Upper lobe of left lung (tissue), 6 donors: ENCODE results near the gene SH3PXD2A. TPM values are rescaled to one million over a fixed set of nuclear protein-coding genes. Genes with fewer than 3 reads are reported as not detected.

Experiments
- ATAC-seq, 2 donors: fragments of 200-7000 bp; cut with Tn5 transposase; one replicate each; pipeline ENCODE4 v1.9.1; 2022; ENCODE audit warnings: mild to moderate bottlenecking in 2 of 2, moderate library complexity in 2 of 2; ENCODE audit not compliant: low FRiP score in 2 of 2
- DNase-seq, 2 donors: peaks; one replicate each; pipeline ENCODE4 v3.0.0-alpha.2; 2019 to 2020
- H3K27ac ChIP-seq, 4 donors: fragments of 200-600 bp; sonication (generic); one replicate each; pipeline ENCODE4 v1.5.1; 2016 to 2019
- H3K27me3 ChIP-seq, 4 donors: fragments of 200-600 bp; sonication (generic); one replicate each; pipeline ENCODE4 v1.5.1; 2017 to 2019
- H3K36me3 ChIP-seq, 4 donors: fragments of 200-600 bp; sonication (generic); one replicate each; pipeline ENCODE4 v1.5.1; 2016 to 2019
- H3K4me1 ChIP-seq, 4 donors: fragments of 200-600 bp; sonication (generic); one replicate each; pipeline ENCODE4 v1.5.1; 2018 to 2019
- H3K4me3 ChIP-seq, 4 donors: fragments of 200-600 bp; sonication (generic); one replicate each; pipeline ENCODE4 v1.5.1; 2017 to 2019; ENCODE audit warnings: mild to moderate bottlenecking in 2 of 4, moderate library complexity in 1 of 4
- H3K9me3 ChIP-seq, 4 donors: fragments of 200-600 bp; sonication (generic); one replicate each; pipeline ENCODE4 v1.5.1; 2018 to 2019
- CTCF ChIP-seq, 6 experiments: fragments of 450-650 bp in 4 of 6; fragments of 200-600 bp in 2 of 6; sonication (generic) in 2 of 6; IDR thresholded peaks; one replicate each; pipeline ENCODE4 v1.5.1; 2016 to 2019; ENCODE audit warnings: antibody characterized with exemption in 6 of 6
- EP300 ChIP-seq, 4 donors: sonication (generic); formaldehyde crosslinking; IDR thresholded peaks; one replicate each; pipeline ENCODE4 v1.5.1; 2017; ENCODE audit warnings: antibody characterized with exemption in 4 of 4, control low read depth in 2 of 4
- POLR2A ChIP-seq, 4 donors: fragments of 450-650 bp; IDR thresholded peaks; one replicate each; pipeline ENCODE4 v1.5.1; 2016 to 2017; ENCODE audit warnings: antibody characterized with exemption in 4 of 4, mild to moderate bottlenecking in 2 of 4
- POLR2AphosphoS5 ChIP-seq, 2 donors: sonication (generic); formaldehyde crosslinking; IDR thresholded peaks; one replicate each; pipeline ENCODE4 v1.5.1; 2017; ENCODE audit warnings: antibody characterized with exemption in 2 of 2
- WGBS, 2 donors: methylation state at CpG; one replicate each; pipeline ENCODE4 v1.1.5; 2017 to 2018; 5-methylcytosine and 5-hydroxymethylcytosine counted together
- total RNA-seq, 6 donors: library from RNA; depleted of rRNA in 4 of 6; stranded (reverse); fragments of >200 nt in 4 of 6; gene quantifications; one replicate each; pipeline versions ENCODE4 v1.1.0 to v1.2.1, GENCODE V29; 2016 to 2021
- donor health status: DM: no; HTN: no; CAD: no; lungs with moderate emphysema.
- donor health status: DM: no; HTN: yes; CAD: no; lungs with severe emphysema.

The SH3PXD2A gene
- total RNA-seq, 6 donors from 2014 or later = 19.6 to 42.2 (median 30.8) TPM

GRCh38 chr10:103854265-103854685 is 1.1 kb downstream of the SH3PXD2A start:
- ATAC-seq (no peak), DNase-seq (no peak)
- Histone ChIP-seq H3K27ac (peak overlapping the region; percentile 41 to 83 (median 71)), H3K36me3 (no peaks in the 10 kb centered on the region), H3K27me3 (peaks cover 0 to 9% (median 0%) of the 10 kb centered on the region in 4 donors), H3K4me1 (peaks cover 58 to 77% (median 65%) of the 10 kb centered on the region in 4 donors), H3K9me3 (no peaks in the 10 kb centered on the region), H3K4me3 (peak overlapping the region; percentile 68 to 75 (median 72))
- TF ChIP-seq CTCF (IDR thresholded peaks at IDR 0.05) (no peak), EP300 (IDR thresholded peaks at IDR 0.05) (no peak), POLR2A (IDR thresholded peaks at IDR 0.05) (no peak), POLR2AphosphoS5 (IDR thresholded peaks at IDR 0.05) (peak; percentile 13 to 20)
- 5% methylated on average over 13 of the region's 13 CpGs for WGBS, 2 donors

GRCh38 chr10:103853428-103854264 is 1.7 kb downstream of the SH3PXD2A start:
- no peak for TF ChIP-seq POLR2AphosphoS5 (IDR thresholded peaks at IDR 0.05)
- TF ChIP-seq POLR2A (IDR thresholded peaks at IDR 0.05) = no peak
- no peak for TF ChIP-seq CTCF (IDR thresholded peaks at IDR 0.05)
- Histone ChIP-seq H3K27me3 (peaks cover 0 to 9% (median 0%) of the 10 kb centered on the region in 4 donors), H3K4me1 (peaks cover 58 to 78% (median 67%) of the 10 kb centered on the region in 4 donors), H3K27ac (peak overlapping the region; percentile 41 to 83 (median 71)), H3K9me3 (no peaks in the 10 kb centered on the region), H3K4me3 (peak overlapping the region in 3 of 4 donors; percentile 68 to 72 (median 71)), H3K36me3 (no peaks in the 10 kb centered on the region)
- ATAC-seq (no peak), DNase-seq (no peak)
- 39 to 44% methylated on average over 9 of the region's 9 CpGs for WGBS, 2 donors

GRCh38 chr10:103852856-103853255 is 2.5 kb downstream of the SH3PXD2A start:
- ATAC-seq = peak in 1 of 2 donors; percentile 33
- no peak for DNase-seq
- H3K9me3 ChIP-seq = no peaks in the 10 kb centered on the region
- TF ChIP-seq EP300 (IDR thresholded peaks at IDR 0.05) (no peak), POLR2AphosphoS5 (IDR thresholded peaks at IDR 0.05) (peak in 1 of 2 donors; percentile 56)
- H3K27ac ChIP-seq = peak overlapping the region; percentile 37 to 83 (median 62)
- 35 to 49% methylated on average over 7 of the region's 7 CpGs for WGBS, 2 donors
- peaks cover 58 to 78% (median 70%) of the 10 kb centered on the region in 4 donors for H3K4me1 ChIP-seq
- peak overlapping the region in 1 of 4 donors; percentile 72 for H3K4me3 ChIP-seq
- peaks cover 0 to 9% (median 0%) of the 10 kb centered on the region in 4 donors for H3K27me3 ChIP-seq
- H3K36me3 ChIP-seq = no peaks in the 10 kb centered on the region

GRCh38 chr10:103852189-103852711 is 3.1 kb downstream of the SH3PXD2A start:
- Histone ChIP-seq H3K4me3 (no peak overlapping the region), H3K27me3 (peaks cover 0 to 9% (median 0%) of the 10 kb centered on the region in 4 donors), H3K27ac (peak overlapping the region; percentile 37 to 72 (median 49)), H3K9me3 (no peaks in the 10 kb centered on the region), H3K4me1 (peaks cover 58 to 78% (median 70%) of the 10 kb centered on the region in 4 donors), H3K36me3 (no peaks in the 10 kb centered on the region)
- WGBS, 2 donors = 43 to 69% methylated on average over 3 to 11 of the region's 11 CpGs
- TF ChIP-seq CTCF (IDR thresholded peaks at IDR 0.05) (no peak), POLR2AphosphoS5 (IDR thresholded peaks at IDR 0.05) (no peak), EP300 (IDR thresholded peaks at IDR 0.05) (no peak), POLR2A (IDR thresholded peaks at IDR 0.05) (no peak)
- ATAC-seq (peak in 1 of 2 donors; percentile 8), DNase-seq (no peak)

- TF ChIP-seq EP300 (IDR thresholded peaks at IDR 0.05) (no peak), CTCF (IDR thresholded peaks at IDR 0.05) (no peak), POLR2AphosphoS5 (IDR thresholded peaks at IDR 0.05) (no peak)
- Histone ChIP-seq H3K4me1 (peaks cover 61 to 77% (median 72%) of the 10 kb centered on the region in 4 donors), H3K9me3 (no peaks in the 10 kb centered on the region), H3K4me3 (no peak overlapping the region), H3K36me3 (no peaks in the 10 kb centered on the region), H3K27me3 (peaks cover 0 to 9% (median 0%) of the 10 kb centered on the region in 4 donors), H3K27ac (peak overlapping the region in 3 of 4 donors; percentile 28 to 66 (median 31))
- DNase-seq (no peak), ATAC-seq (no peak)
- WGBS, 2 donors = 76% methylated on average over 4 of the region's 4 CpGs
Measured at GRCh38 chr10:103851261-103851660, 4.1 kb downstream of the SH3PXD2A start.
